Glutamatergic neuron (in vitro differentiated cells): ENCODE results near the gene ELOVL5. TPM values are rescaled to one million over a fixed set of nuclear protein-coding genes. Genes with fewer than 3 reads are reported as not detected.

Source experiments
- DNase-seq: peaks from one replicate; pipeline ENCODE4 v3.0.0; 2022
- H3K27ac Mint-ChIP-seq: one replicate; pipeline ENCODE4 v1.8.0; 2020; ENCODE audit warnings: mild to moderate bottlenecking, mixed read lengths, inconsistent platforms; ENCODE audit not compliant: unreplicated experiment
- H3K27me3 Mint-ChIP-seq: one replicate; pipeline ENCODE4 v1.8.0; 2020; ENCODE audit warnings: mild to moderate bottlenecking, moderate library complexity, mixed read lengths, inconsistent platforms; ENCODE audit not compliant: unreplicated experiment
- H3K36me3 Mint-ChIP-seq: one replicate; pipeline ENCODE4 v1.8.0; 2020; ENCODE audit warnings: mild to moderate bottlenecking, mixed read lengths, inconsistent platforms; ENCODE audit not compliant: unreplicated experiment
- H3K4me1 Mint-ChIP-seq: one replicate; pipeline ENCODE4 v1.8.0; 2020; ENCODE audit warnings: mild to moderate bottlenecking, low read depth, mixed read lengths, inconsistent platforms; ENCODE audit not compliant: unreplicated experiment
- H3K4me3 Mint-ChIP-seq: one replicate; pipeline ENCODE4 v1.8.0; 2020; ENCODE audit warnings: mild to moderate bottlenecking, mixed read lengths, inconsistent platforms; ENCODE audit not compliant: unreplicated experiment
- H3K9me3 Mint-ChIP-seq: one replicate; pipeline ENCODE4 v1.8.0; 2020; ENCODE audit warnings: mild to moderate bottlenecking, moderate library complexity, mixed read lengths, inconsistent platforms; ENCODE audit not compliant: unreplicated experiment
- total RNA-seq: library from RNA; stranded (reverse); fragmentation: NEBNext Ultra II Directional; extraction: Animal tissue kit (Norgen Biotek cat#: 25700); gene quantifications from one replicate; pipeline ENCODE4 v1.2.1, GENCODE V29; 2021; ENCODE audit not compliant: unreplicated experiment
- TF ChIP-seq, protein P1 (sequence below): fragments of 200-600 bp; sonication (generic); IDR thresholded peaks from one replicate; pipeline ENCODE4 v1.5.0; 2021; ENCODE audit not compliant: partially characterized antibody, unreplicated experiment

The ELOVL5 gene
- total RNA-seq, 1 donor from 2014 or later: 97.2 TPM

DNA sequence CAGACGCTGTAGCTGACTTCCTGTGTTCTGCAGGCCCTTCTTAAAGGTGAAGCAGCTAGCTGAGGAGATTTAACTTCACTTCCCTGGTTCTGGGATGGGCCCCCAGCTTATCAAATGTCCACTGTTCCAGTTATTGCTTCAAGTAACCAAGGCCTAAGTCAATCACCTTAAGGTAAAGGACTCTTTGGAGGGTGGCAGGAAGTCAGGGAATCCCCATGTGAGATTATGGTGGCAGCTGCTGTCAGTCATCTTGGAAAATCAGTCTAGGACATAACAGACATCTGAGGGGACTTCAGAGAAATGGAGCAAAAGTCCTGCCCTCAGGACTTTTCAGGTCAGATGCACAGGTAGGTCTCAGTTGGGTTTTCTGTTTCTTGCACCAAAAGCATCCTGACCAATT is 3.8 kb downstream of the ELOVL5 start:
- Mint-ChIP-seq H3K27me3 (peaks cover 7% of the 10 kb centered on the region), H3K27ac (no peak overlapping the region), H3K4me1 (peaks cover 39% of the 10 kb centered on the region), H3K36me3 (no peaks in the 10 kb centered on the region), H3K9me3 (peaks cover 9% of the 10 kb centered on the region), H3K4me3 (no peak overlapping the region)
- no peak for DNase-seq
- TF ChIP-seq, protein P1, sequence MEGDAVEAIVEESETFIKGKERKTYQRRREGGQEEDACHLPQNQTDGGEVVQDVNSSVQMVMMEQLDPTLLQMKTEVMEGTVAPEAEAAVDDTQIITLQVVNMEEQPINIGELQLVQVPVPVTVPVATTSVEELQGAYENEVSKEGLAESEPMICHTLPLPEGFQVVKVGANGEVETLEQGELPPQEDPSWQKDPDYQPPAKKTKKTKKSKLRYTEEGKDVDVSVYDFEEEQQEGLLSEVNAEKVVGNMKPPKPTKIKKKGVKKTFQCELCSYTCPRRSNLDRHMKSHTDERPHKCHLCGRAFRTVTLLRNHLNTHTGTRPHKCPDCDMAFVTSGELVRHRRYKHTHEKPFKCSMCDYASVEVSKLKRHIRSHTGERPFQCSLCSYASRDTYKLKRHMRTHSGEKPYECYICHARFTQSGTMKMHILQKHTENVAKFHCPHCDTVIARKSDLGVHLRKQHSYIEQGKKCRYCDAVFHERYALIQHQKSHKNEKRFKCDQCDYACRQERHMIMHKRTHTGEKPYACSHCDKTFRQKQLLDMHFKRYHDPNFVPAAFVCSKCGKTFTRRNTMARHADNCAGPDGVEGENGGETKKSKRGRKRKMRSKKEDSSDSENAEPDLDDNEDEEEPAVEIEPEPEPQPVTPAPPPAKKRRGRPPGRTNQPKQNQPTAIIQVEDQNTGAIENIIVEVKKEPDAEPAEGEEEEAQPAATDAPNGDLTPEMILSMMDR: no peak

- TF ChIP-seq, protein P1: no peak
- Mint-ChIP-seq H3K9me3 (peaks cover 2% of the 10 kb centered on the region), H3K4me1 (peaks cover 42% of the 10 kb centered on the region), H3K4me3 (no peak overlapping the region), H3K27me3 (peaks cover 2% of the 10 kb centered on the region), H3K36me3 (no peaks in the 10 kb centered on the region), H3K27ac (no peak overlapping the region)
- no peak for DNase-seq
Measured at GRCh38 chr6:53343092-53343491, 5.7 kb downstream of the ELOVL5 start.

GRCh38 chr6:53342217-53342616 is 6.5 kb downstream of the ELOVL5 start:
- TF ChIP-seq, protein P1: no peak

DNA sequence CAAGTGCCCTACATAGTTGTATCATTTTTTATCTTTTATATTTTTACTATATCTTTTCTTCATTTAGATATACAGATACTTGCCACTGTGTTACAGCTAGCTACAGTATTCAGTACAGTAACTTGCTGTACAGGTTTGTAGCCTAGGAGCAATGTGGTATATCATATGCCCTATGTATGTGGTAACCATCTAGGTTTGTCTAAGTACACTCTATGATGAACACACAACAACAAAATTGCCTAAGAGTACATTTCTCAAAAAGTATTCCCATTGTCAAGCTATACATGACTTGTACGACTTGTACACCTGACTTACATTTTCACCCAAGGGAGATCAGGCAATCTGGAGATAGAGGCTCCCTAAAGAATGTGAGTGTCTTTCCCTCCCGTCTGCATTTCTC is 8.2 kb downstream of the ELOVL5 start:
- Mint-ChIP-seq H3K27ac (no peak overlapping the region), H3K4me1 (peaks cover 40% of the 10 kb centered on the region), H3K9me3 (no peaks in the 10 kb centered on the region), H3K27me3 (no peaks in the 10 kb centered on the region), H3K36me3 (no peaks in the 10 kb centered on the region), H3K4me3 (no peak overlapping the region)
- TF ChIP-seq, protein P1: no peak
- no peak for DNase-seq

More at GRCh38 chr6:53342217-53342616, 6.5 kb downstream of the ELOVL5 start:
- peaks cover 2% of the 10 kb centered on the region for H3K27me3 Mint-ChIP-seq
- no peak overlapping the region for H3K27ac Mint-ChIP-seq
- H3K4me1 Mint-ChIP-seq: peaks cover 44% of the 10 kb centered on the region
- no peaks in the 10 kb centered on the region for H3K36me3 Mint-ChIP-seq
- DNase-seq: no peak
- no peak overlapping the region for H3K4me3 Mint-ChIP-seq
- peaks cover 2% of the 10 kb centered on the region for H3K9me3 Mint-ChIP-seq

DNA sequence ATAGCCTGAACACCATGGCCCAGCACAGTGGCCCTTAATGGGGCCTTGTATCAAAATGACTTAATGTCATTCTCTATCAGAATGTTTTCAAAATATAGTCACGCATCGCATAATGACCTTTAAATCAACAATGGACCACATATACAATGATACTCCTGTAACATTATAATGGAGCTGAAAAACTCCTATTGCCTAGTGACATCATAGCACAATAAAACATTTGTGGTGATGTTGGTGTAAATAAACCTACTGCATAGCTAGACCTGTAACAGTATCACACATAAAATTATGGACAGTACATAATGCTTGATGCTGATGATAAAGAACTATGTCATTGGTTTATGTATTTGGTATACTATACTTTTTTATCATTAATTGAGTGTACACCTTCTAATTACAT is 9.3 kb downstream of the ELOVL5 start:
- Mint-ChIP-seq H3K27me3 (no peaks in the 10 kb centered on the region), H3K4me3 (no peak overlapping the region), H3K36me3 (no peaks in the 10 kb centered on the region), H3K9me3 (peaks cover 1% of the 10 kb centered on the region), H3K27ac (no peak overlapping the region), H3K4me1 (peaks cover 40% of the 10 kb centered on the region)
- no peak for DNase-seq
- TF ChIP-seq, protein P1: no peak
